Right ventricle myocardium superior (tissue), 1 donor: ENCODE results near the gene KLK3. TPM values are rescaled to one million over a fixed set of nuclear protein-coding genes. Genes with fewer than 3 reads are reported as not detected.
A peak's percentile ranks its signal among the peaks of the same experiment; 100 is the strongest.
"Not testable (repeated sequence)": the region's sequence is repeated elsewhere in the genome, so short reads cannot be mapped to it uniquely, and the experiment has no call there.

ENCODE experiments used
- ATAC-seq: fragments of 200-7000 bp; cut with Tn5 transposase; one replicate; pipeline ENCODE4 v1.9.1; 2020; ENCODE audit warnings: mild to moderate bottlenecking; ENCODE audit not compliant: poor library complexity
- DNase-seq: peaks from one replicate; pipeline ENCODE4 v3.0.0-alpha.2; 2020
- intact Hi-C: fragments of 100-400 bp; cut with DNase I; formaldehyde crosslinking; loops from one replicate; pipeline ENCODE4 v1.11.2; 2022
- long read RNA-seq: library from polyadenylated mRNA; unstranded; transcript quantifications from one replicate; pipeline ENCODE4 v2.0.0, GENCODE V29; 2021
- total RNA-seq: library from RNA; stranded (reverse); fragmentation: NEBNext Ultra II Directional; extraction: Animal tissue kit (Norgen Biotek cat#: 25700); gene quantifications from one replicate; pipeline ENCODE4 v1.2.1, GENCODE V29; 2021
- donor health status: DM: no; HTN: yes; CAD: no; lungs with severe emphysema.

Gene KLK3
- total RNA-seq: not detected
- long read RNA-seq: 0 reads

DNA sequence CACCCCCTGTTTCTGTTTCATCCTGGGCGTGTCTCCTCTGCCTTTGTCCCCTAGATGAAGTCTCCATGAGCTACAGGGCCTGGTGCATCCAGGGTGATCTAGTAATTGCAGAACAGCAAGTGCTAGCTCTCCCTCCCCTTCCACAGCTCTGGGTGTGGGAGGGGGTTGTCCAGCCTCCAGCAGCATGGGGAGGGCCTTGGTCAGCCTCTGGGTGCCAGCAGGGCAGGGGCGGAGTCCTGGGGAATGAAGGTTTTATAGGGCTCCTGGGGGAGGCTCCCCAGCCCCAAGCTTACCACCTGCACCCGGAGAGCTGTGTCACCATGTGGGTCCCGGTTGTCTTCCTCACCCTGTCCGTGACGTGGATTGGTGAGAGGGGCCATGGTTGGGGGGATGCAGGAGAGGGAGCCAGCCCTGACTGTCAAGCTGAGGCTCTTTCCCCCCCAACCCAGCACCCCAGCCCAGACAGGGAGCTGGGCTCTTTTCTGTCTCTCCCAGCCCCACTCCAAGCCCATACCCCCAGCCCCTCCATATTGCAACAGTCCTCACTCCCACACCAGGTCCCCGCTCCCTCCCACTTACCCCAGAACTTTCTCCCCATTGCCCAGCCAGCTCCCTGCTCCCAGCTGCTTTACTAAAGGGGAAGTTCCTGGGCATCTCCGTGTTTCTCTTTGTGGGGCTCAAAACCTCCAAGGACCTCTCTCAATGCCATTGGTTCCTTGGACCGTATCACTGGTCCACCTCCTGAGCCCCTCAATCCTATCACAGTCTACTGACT is at the start of gene KLK3:
Gene KLK3 (plus strand): TSS at position 280 of the 775 bp plus-strand sequence. CDS start 41 bp downstream, at position 321.
- intact Hi-C loops: no loop called here
- DNase-seq (no peak), ATAC-seq (no peak)

DNA sequence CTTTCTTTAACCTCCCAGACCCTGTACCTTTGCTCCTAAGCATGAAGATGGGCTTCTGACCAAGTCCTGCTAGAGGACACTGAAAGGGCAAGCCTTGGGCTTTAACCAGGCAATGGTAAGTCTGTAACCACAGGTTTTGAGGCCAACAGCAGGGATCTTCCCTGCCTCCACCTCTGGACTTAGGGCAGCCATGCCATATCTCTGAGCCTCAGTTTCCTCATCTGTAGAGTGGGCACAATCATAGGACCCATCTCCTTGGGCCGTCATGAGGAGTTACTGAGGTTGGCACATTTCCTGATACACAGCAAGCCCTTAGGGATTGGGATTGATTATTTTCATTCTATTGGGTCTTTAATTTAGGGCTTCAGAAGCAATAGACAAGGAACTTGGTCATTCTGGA is 45.9 kb upstream of the KLK3 start:
- no peak for ATAC-seq
- intact Hi-C loops: no loop called here
- DNase-seq: no peak

DNA sequence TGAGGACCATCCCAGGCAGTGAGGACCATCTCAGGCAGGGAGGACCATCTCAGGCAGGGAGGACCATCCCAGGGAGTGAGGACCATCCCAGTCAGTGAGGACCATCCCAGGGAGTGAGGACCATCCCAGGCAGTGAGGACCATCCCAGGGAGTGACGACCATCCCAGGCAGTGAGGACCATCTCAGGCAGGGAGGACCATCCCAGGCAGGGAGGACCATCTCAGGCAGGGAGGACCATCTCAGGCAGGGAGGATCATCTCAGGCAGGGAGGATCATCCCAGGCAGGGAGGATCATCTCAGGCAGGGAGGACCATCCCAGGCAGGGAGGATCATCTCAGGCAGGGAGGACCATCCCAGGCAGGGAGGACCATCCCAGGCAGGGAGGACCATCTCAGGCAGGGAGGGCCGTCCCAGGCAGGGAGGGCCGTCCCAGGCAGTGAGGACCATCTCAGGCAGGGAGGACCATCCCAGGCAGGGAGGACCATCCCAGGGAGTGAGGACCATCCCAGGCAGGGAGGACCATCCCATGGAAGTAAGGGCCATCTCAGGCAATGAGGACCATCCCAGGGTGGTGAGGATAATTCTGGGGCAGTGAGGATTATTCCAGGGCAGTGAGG is 43.0 kb upstream of the KLK3 start:
- intact Hi-C loops, ATAC-seq, DNase-seq: not testable (repeated sequence)

DNA sequence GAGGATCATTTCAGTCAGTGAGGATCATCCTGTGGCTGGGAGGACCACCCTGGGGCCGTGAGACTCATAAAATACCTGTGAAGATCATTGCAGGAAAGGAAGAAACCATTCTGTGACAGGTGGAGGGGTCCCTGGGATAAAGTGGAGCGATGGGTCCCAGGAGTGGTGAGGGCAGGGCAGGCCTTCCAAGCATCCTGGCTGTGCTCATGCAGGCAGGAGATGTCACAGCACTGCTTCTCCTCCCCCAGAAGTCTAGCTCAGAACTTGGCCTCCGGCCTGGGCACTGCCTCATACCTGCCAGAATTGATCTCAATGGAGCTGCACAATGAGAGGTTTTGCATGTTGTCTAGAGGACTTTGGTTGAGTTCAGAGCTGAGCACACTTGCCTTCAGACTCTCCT is 42.2 kb upstream of the KLK3 start:
- DNase-seq: no peak
- intact Hi-C loops: no loop called here
- ATAC-seq: no peak

DNA sequence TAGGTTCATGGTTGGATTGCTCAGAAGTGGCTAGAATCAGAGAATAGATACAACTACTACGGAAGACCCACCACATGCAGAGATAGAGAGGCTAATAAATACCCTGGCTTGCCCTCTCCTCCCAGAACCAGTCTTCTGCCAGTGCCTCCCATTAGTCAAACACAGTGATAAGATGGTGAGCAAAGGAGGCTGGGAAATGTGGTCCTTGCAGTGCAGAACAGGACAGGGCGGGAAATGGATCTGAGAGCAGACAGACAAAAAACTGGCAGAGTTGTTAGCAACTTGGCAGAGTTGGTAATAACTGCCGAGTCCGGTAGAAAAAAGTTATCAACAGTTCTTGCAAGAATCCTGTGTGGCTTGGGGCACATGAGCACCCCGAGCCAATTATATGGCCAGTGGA is 39.8 kb upstream of the KLK3 start:
- ATAC-seq (no peak), DNase-seq (no peak)
- intact Hi-C loops: no loop called here

DNA sequence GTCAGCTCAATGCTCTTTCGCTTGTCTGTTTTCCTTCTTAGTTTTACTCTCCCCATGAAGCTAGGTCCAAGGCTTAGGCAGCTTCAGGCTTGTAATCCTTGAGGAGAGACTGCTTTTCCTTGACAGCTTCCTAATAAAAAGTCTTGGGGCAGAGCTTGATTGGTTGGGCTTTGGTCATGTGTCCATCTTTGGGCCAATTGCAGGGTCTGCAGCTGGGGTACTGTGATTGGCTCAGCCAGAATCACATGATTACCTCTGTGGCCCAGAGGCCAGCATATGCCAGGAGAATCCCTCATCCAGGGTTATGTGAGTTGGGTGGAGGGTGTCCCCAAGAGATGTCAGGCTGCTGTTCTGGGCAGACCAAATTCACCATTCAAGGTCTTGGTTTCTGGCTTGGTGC is 39.3 kb upstream of the KLK3 start:
- no peak for ATAC-seq

DNA sequence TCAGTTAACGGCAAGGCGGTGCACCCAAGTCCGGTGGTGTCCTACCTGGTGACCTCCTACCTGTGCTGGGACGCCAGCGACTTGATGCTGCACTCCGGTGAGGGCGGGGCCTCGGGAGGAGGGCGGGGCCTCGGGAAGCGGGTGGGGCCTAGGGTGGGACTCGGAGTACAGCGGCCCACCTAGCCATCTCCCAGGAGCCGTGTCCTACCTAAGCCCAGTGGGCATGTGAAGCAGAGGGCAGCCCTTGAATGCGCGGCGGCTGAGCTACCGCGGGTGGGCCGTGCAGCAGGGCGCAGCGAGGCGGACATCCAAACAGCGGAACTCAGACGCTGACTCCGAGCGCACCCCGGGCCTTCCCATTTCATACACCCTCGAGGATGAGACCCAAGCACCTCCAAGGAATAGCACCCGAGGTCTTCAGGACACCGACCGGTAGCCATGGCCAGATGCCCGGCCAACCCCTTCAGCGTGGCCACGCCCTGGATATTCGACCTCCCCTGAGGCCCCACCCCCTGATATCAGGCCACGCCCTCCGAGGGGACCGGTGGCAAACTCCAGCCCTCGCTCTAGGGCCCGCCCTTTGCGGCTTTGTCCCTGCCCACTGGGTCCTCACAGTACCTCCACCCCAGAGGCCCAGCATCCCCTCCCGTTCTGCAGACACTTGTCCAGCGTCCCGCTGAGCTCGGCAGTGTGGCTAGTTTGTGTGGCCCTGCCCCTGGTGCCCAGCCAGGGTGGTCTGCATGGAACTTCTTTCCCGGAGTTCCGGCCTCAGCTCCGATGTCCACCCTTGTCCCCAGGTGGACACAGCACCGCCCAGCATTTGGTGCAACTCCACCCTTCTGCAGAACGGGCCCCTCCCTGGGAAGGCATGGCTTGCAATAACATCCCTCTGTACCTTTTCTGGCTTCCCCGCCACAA is 36.5 kb upstream of the KLK3 start:
- intact Hi-C loops: no loop called here
- DNase-seq (peak; percentile 55), ATAC-seq (peak; percentile 49)

More for the DNA sequence above, 39.3 kb upstream of the KLK3 start:
- no peak for DNase-seq
- intact Hi-C loops: no loop called here

DNA sequence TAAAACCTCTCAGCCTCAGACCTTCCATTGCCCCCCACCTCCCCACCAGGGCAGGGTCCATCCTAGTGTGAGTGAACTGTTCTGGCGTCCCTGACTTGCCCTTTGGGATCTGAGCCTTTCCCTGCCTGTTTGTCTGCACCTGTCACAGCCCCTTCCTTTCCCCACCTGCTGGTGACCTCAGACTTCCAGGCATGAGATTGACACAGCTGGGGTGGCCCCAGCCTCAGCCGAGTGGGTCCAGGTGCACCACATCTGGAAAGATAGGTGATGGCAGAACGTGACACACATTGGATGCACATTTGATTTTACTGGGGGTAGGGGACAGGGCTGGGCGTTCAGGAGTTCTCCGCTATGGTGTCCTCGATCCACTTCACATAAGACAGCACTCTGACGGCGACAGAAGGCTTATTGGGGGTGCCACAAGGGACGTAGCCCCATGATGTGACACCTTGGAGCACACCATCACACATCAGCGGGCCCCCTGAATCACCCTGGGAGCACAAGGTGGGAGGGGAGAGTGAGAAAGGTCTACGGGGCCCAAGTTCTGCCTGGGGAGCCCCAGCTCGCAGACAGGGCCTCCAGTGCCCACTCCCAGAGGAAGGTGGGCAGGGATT is 35.7 kb upstream of the KLK3 start:
- no peak for DNase-seq
- ATAC-seq: no peak
- intact Hi-C loops: no loop called here

DNA sequence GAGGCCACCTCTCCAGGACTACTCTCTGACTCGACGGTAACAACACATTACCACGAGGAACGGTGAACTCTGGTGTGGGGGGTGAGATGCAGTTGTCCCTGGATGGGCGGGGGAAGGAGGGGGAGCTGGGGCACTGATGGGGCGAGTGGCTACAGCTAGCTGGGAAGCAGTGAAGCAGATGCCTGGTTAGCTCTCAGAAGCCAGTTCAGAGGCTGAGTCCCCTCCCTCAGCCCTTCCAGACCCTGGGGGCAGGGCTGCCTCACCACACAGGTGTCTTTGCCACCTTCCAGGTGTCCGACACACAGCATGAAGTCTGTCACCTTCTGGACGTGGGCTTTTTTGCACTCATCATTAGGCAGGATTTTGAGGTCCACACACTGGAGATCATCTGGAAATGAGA is 35.1 kb upstream of the KLK3 start:
- DNase-seq: no peak
- intact Hi-C loops: no loop called here
- no peak for ATAC-seq

DNA sequence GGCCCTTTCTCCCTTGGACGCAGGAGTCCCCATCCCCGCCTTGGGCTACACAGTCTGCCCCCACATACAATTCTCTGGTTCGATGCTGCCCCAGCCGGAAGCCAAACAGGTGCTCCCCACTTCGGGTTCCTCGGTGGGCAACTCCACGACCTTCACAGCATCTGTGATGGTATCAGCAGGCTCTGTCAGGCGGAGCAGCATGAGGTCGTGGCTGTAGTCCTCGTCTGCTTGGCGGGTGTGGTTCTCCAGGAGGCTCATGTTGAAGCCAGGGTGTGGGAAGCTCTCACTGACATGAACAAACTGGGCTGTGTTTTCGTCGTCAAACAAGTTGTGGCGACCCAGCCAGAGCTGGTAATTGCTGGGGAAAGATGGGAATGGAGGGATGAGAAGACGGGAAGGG is 34.6 kb upstream of the KLK3 start:
- ATAC-seq: no peak
- no peak for DNase-seq
- intact Hi-C loops: no loop called here

DNA sequence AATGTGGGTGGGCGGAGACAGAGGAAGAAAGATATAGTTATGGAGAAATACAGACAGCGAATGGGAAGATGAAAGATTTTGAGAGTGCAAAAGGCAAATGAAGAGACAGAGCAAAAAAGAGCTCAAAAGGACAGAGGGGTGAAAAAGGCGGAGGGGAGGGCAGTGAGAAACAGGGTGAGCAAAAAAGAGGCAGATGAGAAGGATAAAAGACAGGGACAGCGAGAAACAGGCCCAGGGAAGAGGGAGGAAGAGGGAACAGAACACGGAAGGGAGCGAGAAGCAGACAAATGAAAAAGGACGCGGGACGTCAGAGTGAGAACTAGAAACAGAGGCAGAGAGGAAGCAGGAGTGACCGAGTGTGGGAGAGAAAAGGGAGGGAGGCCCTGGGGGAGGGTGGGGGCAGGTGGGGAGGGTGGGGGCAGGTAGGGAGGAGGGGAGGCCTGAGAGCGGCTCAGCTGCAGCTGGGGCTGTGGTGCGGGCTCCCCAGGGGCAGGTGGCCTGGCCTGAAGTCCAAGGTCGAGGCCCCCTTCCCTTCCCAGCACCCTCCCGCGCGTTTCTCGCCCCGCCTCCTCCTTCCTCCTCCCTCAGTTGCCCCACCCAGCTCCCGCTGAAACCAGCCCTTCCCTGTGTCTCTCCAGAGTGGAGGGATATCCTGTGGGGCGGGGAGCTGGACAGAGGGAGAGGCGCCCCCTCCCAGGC is 34.0 kb upstream of the KLK3 start:
- ATAC-seq: peak; percentile 24
- intact Hi-C loops: no loop called here
- no peak for DNase-seq

DNA sequence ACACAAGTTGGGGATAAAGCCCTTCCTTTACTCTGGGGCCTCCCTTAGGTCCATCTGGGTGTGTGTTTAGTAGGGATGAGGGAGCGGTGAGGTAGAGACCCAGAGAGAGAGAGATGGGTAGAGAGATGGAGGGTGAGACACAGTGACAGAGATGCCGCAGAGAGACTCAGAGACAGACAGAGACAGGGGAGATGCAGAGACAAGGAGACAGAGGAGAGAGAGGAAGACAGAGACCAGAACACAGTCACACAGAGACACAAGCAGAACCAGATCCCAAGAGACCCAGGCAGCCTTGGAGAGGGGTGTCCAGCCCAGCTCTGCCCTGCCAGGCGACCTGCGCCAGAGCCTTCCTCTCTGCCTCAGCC is 33.5 kb upstream of the KLK3 start:
- intact Hi-C loops: no loop called here
- ATAC-seq (no peak), DNase-seq (no peak)

DNA sequence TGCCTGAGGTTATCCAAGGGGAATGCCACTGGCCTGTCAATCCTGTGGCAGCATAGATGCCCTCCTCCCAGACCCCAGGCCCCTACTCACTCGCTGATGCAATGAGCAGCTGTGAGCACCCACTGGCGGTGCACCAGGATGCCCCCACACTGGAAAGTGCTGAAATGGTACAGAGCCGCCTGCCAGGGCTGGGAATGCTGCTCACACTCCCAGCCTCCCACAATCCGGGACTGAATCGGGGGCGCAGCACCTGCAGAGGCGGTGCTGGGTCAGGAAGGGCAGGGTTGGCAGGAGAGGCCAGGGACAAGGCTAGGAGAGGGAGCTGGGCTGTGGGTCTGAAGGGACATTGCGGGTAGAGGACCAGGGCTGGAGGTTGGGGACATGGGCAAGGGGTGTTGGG is 33.1 kb upstream of the KLK3 start:
- intact Hi-C loops: no loop called here

DNA sequence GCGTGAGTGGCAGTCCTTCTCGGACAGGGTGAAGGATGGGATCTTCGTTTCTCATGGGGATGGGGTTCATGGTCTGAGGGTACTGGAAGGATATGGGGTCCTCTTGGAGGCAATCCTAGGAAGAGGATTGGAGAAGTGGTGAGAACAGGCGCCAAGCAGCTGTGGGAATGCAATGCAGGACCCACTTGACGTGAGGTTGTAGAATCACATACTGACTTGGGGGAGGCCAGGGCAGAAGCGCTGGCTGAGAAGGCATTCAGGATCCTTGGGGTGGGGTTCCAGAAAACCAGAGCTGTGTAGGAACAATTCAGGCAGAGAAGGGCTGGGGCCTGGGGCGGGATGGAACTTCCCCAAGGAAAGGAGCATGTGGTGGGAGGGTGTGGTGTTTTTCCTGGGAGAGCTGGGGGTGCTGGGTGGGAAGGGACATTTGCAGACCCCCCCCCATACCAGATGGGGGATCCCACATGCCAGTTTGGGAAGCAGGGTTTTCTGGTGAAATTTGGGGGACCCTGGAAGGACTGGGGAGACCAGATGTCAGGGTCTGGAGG is 32.0 kb upstream of the KLK3 start:
- no peak for ATAC-seq
- intact Hi-C loops: no loop called here
- DNase-seq: no peak

More for the DNA sequence above, 33.1 kb upstream of the KLK3 start:
- ATAC-seq (no peak), DNase-seq (no peak)

DNA sequence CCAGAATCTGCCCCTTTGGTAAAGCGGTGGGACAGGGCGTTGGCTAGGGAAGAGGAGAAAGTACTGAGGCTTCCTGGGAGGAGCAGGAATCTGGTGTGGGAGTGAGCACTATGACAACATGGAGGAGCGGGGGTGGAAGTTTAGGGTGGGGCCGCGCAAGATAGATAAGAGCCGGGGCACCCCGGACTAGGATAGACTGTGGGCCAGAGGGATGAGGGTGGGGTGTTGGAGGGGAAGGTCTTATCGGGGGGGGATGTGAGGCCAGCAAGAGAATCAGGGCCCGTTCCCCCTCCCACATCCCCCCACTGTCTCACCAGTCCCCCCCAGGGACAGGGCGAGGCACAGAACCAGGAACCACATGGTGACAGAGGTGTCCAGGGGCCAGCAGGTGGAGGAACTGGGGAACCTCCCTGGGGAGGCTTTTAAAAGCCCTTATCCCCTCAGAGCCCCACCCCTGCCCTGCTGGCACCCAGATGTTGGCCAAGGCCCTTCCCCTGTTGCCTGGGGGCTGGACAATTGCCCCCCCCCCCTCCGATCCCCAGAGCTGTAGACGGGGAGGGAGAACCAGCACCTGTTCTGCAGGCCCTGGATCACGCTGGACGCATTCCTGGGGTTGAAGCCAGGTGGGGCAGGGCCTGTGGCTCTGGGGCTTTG is 31.2 kb upstream of the KLK3 start, which contains the start of gene KLK1:
Gene KLK1 (minus strand): TSS at position 399 of the 654 bp plus-strand sequence. CDS start 39 bp downstream, at position 360.
- ATAC-seq (no peak), DNase-seq (no peak)
- intact Hi-C loops: no loop called here

DNA sequence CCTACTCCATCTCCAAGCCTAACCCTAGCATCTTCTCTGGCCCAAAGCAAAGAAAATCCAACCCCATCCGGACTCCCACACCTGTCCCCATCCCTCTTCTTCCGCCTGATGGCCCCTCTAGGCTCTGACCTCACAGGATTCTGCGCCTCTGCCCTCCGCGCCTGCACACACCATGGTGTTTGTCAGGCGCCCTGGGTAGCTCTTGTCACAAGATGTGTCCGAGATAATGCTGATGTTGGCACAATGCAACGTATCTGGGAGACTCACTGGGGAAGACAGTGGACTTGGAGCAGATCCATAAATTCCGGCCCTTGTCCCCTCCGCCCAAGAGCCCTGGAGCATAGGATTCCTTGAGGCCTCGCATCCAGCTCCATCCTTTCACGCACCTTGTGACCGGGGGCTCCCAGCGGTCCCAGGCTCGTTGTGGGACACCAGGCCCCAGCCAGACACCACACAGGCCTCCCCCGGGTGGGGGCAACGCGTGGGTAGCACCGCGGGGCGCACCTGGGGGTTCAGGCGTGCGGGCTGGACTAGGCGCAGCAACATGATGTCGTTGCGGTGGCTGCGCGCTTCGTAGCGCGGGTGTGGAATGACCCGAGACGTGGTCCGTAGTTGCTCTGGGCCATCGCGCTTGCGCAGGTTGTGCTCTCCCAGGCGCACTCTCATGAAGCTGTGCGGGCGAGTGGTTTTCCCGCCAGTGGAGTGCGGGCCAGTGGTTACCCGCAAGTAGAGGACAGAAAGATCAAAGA is 28.0 kb upstream of the KLK3 start:
- ATAC-seq: no peak
- intact Hi-C loops: no loop called here
- no peak for DNase-seq

DNA sequence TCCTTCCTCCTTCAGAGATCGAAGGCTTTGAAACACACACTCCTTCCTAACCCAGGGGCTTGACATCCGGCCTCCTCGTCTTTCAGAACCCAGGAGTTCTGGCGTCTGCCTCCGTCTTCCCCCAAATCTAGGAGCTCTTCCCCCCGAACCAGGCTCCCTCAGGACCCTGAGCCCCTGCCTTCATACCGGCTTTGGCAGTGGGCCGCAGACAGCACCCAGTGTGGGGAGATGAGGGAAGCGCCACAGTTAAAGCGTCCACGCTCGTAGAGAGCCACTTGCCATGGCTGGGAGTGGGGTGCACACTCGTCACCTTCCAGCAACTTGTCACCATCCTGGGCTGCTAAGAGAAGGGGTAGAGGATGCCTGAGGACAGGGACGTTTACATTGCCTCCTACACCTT is 27.2 kb upstream of the KLK3 start:
- DNase-seq (no peak), ATAC-seq (no peak)
- intact Hi-C loops: no loop called here
